Measurements from ENCODE around the gene PRAMEF9. TPM values are rescaled to one million over a fixed set of nuclear protein-coding genes. Genes with fewer than 3 reads are reported as not detected.
"Not testable (repeated sequence)": the region's sequence is repeated elsewhere in the genome, so short reads cannot be mapped to it uniquely, and the experiment has no call there.

Gene PRAMEF9
- not detected for total RNA-seq
- long read RNA-seq = 0 reads

- ATAC-seq; intact Hi-C loops (cut with micrococcal nuclease); DNase-seq: not testable (repeated sequence)
These were observed at the start of gene PRAMEF9 for GRCh38 chr1:13171548-13171947. PRAMEF9 (plus strand) TSS chr1:13171848; CDS start chr1:13175281, 3,433 bp downstream.

DNA sequence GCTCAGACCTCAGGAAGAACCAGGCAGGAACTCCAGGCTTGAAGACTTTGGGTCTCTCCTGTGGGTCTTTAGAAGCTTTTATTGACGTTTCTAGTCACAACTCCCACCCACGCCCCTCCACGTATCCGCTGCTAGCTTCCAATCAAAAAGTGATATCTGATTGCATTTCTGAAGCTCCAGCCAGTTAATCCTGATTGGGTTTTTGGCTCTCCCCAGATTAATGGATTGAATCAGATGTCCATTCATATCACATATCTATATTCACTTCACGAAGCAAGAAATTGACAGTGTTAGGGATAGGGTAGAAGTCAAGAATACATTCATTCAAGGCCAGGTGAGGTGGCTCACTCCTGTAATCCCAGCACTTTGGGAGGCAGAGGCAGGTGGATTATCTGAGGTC lies 15.7 kb upstream of the PRAMEF9 start, which contains the start of gene PRAMEF26:
TSS of gene PRAMEF26 (minus strand) at position 101 of the 400 bp plus-strand sequence. CDS start 2,914 bp downstream, outside the sequence.
- DNase-seq; intact Hi-C loops (cut with micrococcal nuclease); ATAC-seq: not testable (repeated sequence)

GRCh38 chr1:13165531-13165930 lies 6.1 kb upstream of the PRAMEF9 start, which contains the start of gene HNRNPCL4:
HNRNPCL4 (minus strand) TSS chr1:13165631; CDS start chr1:13165467, 164 bp downstream.
- DNase-seq; intact Hi-C loops (cut with micrococcal nuclease); ATAC-seq: not testable (repeated sequence)

DNA sequence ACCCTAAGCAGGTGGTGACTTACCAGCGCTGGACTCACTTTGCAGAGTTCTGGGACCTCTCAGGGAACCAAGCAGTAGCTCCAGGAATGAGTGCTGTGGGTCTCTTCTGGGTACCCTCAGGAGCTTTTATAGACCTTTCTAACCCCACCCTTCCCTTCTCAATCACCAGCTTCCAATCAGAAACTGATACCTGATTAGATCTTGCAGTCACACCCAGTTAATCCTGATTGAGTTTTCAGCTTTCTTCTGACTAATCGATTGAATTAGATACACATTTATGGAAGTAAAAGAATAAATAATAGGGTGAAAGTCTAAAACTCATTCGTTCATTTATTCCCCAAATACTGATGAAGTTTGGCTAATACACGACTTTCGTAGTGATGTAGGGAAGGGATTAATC lies 29.7 kb downstream of the PRAMEF9 start, which contains the start of gene PRAMEF13:
TSS of gene PRAMEF13 (minus strand) at position 101 of the 400 bp plus-strand sequence. CDS start 1,820 bp downstream, outside the sequence.
- intact Hi-C loops (cut with micrococcal nuclease); DNase-seq; ATAC-seq: not testable (repeated sequence)

DNA sequence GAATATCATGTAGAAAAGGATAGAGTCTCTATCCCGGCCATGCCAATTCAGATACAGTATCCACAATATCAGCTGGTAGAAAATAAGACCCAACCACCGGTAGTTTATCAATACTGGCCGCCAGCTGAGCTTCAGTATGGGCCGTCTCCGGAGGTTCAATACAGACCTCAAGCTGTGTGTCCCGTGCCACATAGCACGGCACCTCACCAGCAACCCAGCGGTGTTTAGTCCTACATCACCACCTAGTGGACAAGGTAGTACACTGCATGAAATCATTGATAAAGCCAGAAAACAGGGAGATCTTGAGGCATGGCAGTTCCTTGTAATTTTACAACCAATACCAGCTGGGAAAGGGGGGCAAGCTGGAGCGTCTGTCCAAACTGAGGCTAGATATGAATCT lies 37.1 kb downstream of the PRAMEF9 start:
- intact Hi-C loops (cut with micrococcal nuclease); DNase-seq; ATAC-seq: not testable (repeated sequence)

- ATAC-seq; DNase-seq; intact Hi-C loops (cut with micrococcal nuclease): not testable (repeated sequence)
These were observed 45.0 kb downstream of the PRAMEF9 start for GRCh38 chr1:13216619-13217018.

- DNase-seq; intact Hi-C loops (cut with micrococcal nuclease); ATAC-seq: not testable (repeated sequence)
These were observed 47.6 kb downstream of the PRAMEF9 start for GRCh38 chr1:13219203-13219602.

- DNase-seq; ATAC-seq; intact Hi-C loops (cut with micrococcal nuclease): not testable (repeated sequence)
These were observed 51.1 kb downstream of the PRAMEF9 start for GRCh38 chr1:13222788-13223187.

GRCh38 chr1:13224480-13225060 lies 52.9 kb downstream of the PRAMEF9 start:
- DNase-seq = no peak

GRCh38 chr1:13225675-13226204 lies 54.1 kb downstream of the PRAMEF9 start, which contains the start of gene PRAMEF18:
PRAMEF18 (minus strand) TSS chr1:13226154; CDS start chr1:13226106, 48 bp downstream.
- DNase-seq, ATAC-seq: not testable (repeated sequence)

More at GRCh38 chr1:13224480-13225060, 52.9 kb downstream of the PRAMEF9 start:
- no peak for ATAC-seq
- intact Hi-C loops (cut with micrococcal nuclease) = no loop called here

GRCh38 chr1:13227271-13228055 lies 55.8 kb downstream of the PRAMEF9 start:
- ATAC-seq; DNase-seq; intact Hi-C loops (cut with micrococcal nuclease): not testable (repeated sequence)

More at GRCh38 chr1:13225675-13226204, 54.1 kb downstream of the PRAMEF9 start, which contains the start of gene PRAMEF18:
- intact Hi-C loops (cut with micrococcal nuclease) = not testable (repeated sequence)

DNA sequence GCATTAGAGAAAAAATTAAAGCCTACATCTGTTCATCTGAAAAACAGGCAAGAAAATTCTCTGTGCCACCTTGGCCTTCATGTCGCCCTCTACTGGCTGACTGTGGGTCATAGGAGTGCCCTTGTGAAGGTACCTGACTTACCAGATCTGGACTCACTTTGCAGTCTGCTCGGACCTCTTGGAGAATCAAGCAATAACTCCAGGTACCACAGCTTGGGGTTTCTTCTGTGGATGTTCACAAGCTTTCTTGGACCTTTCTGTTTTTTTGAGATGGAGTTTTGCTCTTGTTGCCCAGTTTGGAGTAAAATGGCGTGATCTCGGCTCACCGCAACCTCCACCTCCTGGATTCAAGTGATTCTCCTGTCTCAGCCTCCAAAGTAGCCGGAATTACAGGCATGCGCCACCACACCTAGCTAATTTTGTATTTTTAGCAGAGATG lies 56.7 kb downstream of the PRAMEF9 start:
- ATAC-seq = no peak
- DNase-seq = no peak

More for the DNA sequence above, 56.7 kb downstream of the PRAMEF9 start:
- intact Hi-C loops (cut with micrococcal nuclease) = no loop called here

Other genes starting within 250 kb of the PRAMEF9 start
- gene PRAMEF6, start 224.3 kb upstream of the PRAMEF9 start, total RNA-seq = not detected
- gene PRAMEF27, start 115.3 kb upstream of the PRAMEF9 start, total RNA-seq = not detected
- not detected for gene HNRNPCL3, start 111.1 kb upstream of the PRAMEF9 start, total RNA-seq
- gene PRAMEF25, start 101.1 kb upstream of the PRAMEF9 start, total RNA-seq = not detected
- gene HNRNPCL2, start 55.0 kb upstream of the PRAMEF9 start, total RNA-seq = not detected
- not detected for gene PRAMEF26, start 15.8 kb upstream of the PRAMEF9 start, total RNA-seq
- gene HNRNPCL4, start 6.2 kb upstream of the PRAMEF9 start, total RNA-seq = not detected
- gene PRAMEF13, start 29.6 kb downstream of the PRAMEF9 start, total RNA-seq = not detected
- gene PRAMEF18, start 54.3 kb downstream of the PRAMEF9 start, total RNA-seq = not detected
- gene PRAMEF5, start 82.3 kb downstream of the PRAMEF9 start, total RNA-seq = not detected
- gene PRAMEF8, start 113.3 kb downstream of the PRAMEF9 start, total RNA-seq = not detected
- gene PRAMEF33, start 131.7 kb downstream of the PRAMEF9 start, total RNA-seq = not detected
- not detected for gene PRAMEF15, start 143.7 kb downstream of the PRAMEF9 start, total RNA-seq
- gene PRAMEF14, start 175.3 kb downstream of the PRAMEF9 start, total RNA-seq = not detected
- not detected for gene PRAMEF19, start 200.1 kb downstream of the PRAMEF9 start, total RNA-seq
- gene PRAMEF17, start 217.8 kb downstream of the PRAMEF9 start, total RNA-seq = not detected
- gene PRAMEF20, start 238.6 kb downstream of the PRAMEF9 start, total RNA-seq = not detected

All from left ventricle myocardium superior (tissue), 1 donor.